GM04503 (cell line): ENCODE measurements around the gene TIGD2.
"Not testable (repeated sequence)": the region's sequence is repeated elsewhere in the genome, so short reads cannot be mapped to it uniquely, and the experiment has no call there.

ENCODE experiments used
- DNase-seq: peaks from one replicate; pipeline ENCODE4 v3.0.0-alpha.2; 2012; ENCODE audit warnings: low read depth

The TIGD2 gene

GRCh38 chr4:89119836-89120235 is 8.5 kb downstream of the TIGD2 start:
- no peak for DNase-seq

- DNase-seq, result no peak
Measured at GRCh38 chr4:89121387-89122068, 10.2 kb downstream of the TIGD2 start.

GRCh38 chr4:89123451-89123851 is 12.1 kb downstream of the TIGD2 start:
- no peak for DNase-seq

- DNase-seq, result no peak
Measured at GRCh38 chr4:89125901-89126782, 14.8 kb downstream of the TIGD2 start.

GRCh38 chr4:89129080-89129640 is 17.8 kb downstream of the TIGD2 start:
- peak; percentile 11 for DNase-seq

- peak; percentile 59 for DNase-seq
Measured at GRCh38 chr4:89134775-89135319, 23.5 kb downstream of the TIGD2 start.

- DNase-seq, result no peak
Measured at GRCh38 chr4:89136525-89136924, 25.2 kb downstream of the TIGD2 start.

- no peak for DNase-seq
Measured at GRCh38 chr4:89137231-89137630, 25.9 kb downstream of the TIGD2 start.

- DNase-seq, result no peak
Measured at GRCh38 chr4:89137695-89138094, 26.4 kb downstream of the TIGD2 start.

GRCh38 chr4:89140168-89140759 is 28.9 kb downstream of the TIGD2 start:
- no peak for DNase-seq

- no peak for DNase-seq
Measured at GRCh38 chr4:89142691-89143669, 31.6 kb downstream of the TIGD2 start.

- not testable (repeated sequence) for DNase-seq
Measured at GRCh38 chr4:89144652-89145051, 33.3 kb downstream of the TIGD2 start.

GRCh38 chr4:89146196-89146595 is 34.9 kb downstream of the TIGD2 start:
- no peak for DNase-seq

GRCh38 chr4:89152972-89153371 is 41.6 kb downstream of the TIGD2 start:
- DNase-seq, result no peak

- no peak for DNase-seq
Measured at GRCh38 chr4:89156174-89156914, 45.0 kb downstream of the TIGD2 start.

- DNase-seq, result no peak
Measured at GRCh38 chr4:89157488-89158024, 46.2 kb downstream of the TIGD2 start.

GRCh38 chr4:89158884-89159503 is 47.7 kb downstream of the TIGD2 start:
- no peak for DNase-seq

- no peak for DNase-seq
Measured at GRCh38 chr4:89160806-89161205, 49.5 kb downstream of the TIGD2 start.

- no peak for DNase-seq
Measured at GRCh38 chr4:89161841-89162240, 50.5 kb downstream of the TIGD2 start.

GRCh38 chr4:89162496-89162895 is 51.2 kb downstream of the TIGD2 start:
- no peak for DNase-seq
